NCI-H226 (cell line): Measurements from ENCODE around the gene ELN.
A peak's percentile ranks its signal among the peaks of the same experiment; 100 is the strongest.
"Not testable (repeated sequence)": the region's sequence is repeated elsewhere in the genome, so short reads cannot be mapped to it uniquely, and the experiment has no call there.

Experiments used
- DNase-seq: peaks from one replicate; pipeline ENCODE4 v3.0.0-alpha.2; 2015

The ELN gene

GRCh38 chr7:74044366-74045350 lies 16.7 kb downstream of the ELN start:
- no peak for DNase-seq

- not testable (repeated sequence) for DNase-seq
These were observed 18.6 kb downstream of the ELN start for GRCh38 chr7:74046581-74046980.

- DNase-seq, result no peak
These were observed 19.9 kb downstream of the ELN start for GRCh38 chr7:74047804-74048380.

- DNase-seq, result no peak
These were observed 21.1 kb downstream of the ELN start for GRCh38 chr7:74048999-74049599.

- DNase-seq, result no peak
These were observed 22.2 kb downstream of the ELN start for GRCh38 chr7:74049997-74050798.

- DNase-seq, result no peak
These were observed 23.2 kb downstream of the ELN start for GRCh38 chr7:74051193-74051592.

- no peak for DNase-seq
These were observed 23.8 kb downstream of the ELN start for GRCh38 chr7:74051629-74052410.

GRCh38 chr7:74052628-74053027 lies 24.7 kb downstream of the ELN start:
- no peak for DNase-seq

- no peak for DNase-seq
These were observed 25.7 kb downstream of the ELN start for GRCh38 chr7:74053589-74054186.

- DNase-seq, result no peak
These were observed 28.3 kb downstream of the ELN start for GRCh38 chr7:74056096-74056915.

- no peak for DNase-seq
These were observed 29.4 kb downstream of the ELN start for GRCh38 chr7:74057216-74057925.

- no peak for DNase-seq
These were observed 30.0 kb downstream of the ELN start for GRCh38 chr7:74057987-74058386.

GRCh38 chr7:74058486-74058885 lies 30.5 kb downstream of the ELN start:
- DNase-seq, result no peak

- DNase-seq, result no peak
These were observed 31.1 kb downstream of the ELN start for GRCh38 chr7:74059037-74059436.

- peak; percentile 12 for DNase-seq
These were observed 32.0 kb downstream of the ELN start for GRCh38 chr7:74059681-74060588.

- DNase-seq, result peak; percentile 93
These were observed 34.0 kb downstream of the ELN start for GRCh38 chr7:74061840-74062539.

- DNase-seq, result no peak
These were observed 35.3 kb downstream of the ELN start for GRCh38 chr7:74063223-74063641.

- no peak for DNase-seq
These were observed 35.7 kb downstream of the ELN start for GRCh38 chr7:74063646-74064045.
